Naive B cell (primary cell): ENCODE data around the gene GMIP. TPM values are rescaled to one million over a fixed set of nuclear protein-coding genes. Genes with fewer than 3 reads are reported as not detected.
"Not testable (repeated sequence)": the region's sequence is repeated elsewhere in the genome, so short reads cannot be mapped to it uniquely, and the experiment has no call there.

Experiments used
- ATAC-seq, 2 donors: fragments of 150-1000 bp; cut with Tn5 transposase; 2 replicates each; pipeline ENCODE4 v1.10.0; 2021; ENCODE audit warnings: low read depth in 2 of 2, mild to moderate bottlenecking in 2 of 2, moderate library complexity in 2 of 2
- DNase-seq: peaks from one replicate; pipeline ENCODE4 v3.0.0; 2022
- H3K27ac Mint-ChIP-seq, 6 donors: one replicate each; pipeline ENCODE4 v1.8.0; 2020 to 2022; ENCODE audit warnings: mild to moderate bottlenecking in 6 of 6, mixed read lengths in 6 of 6, moderate library complexity in 5 of 6, inconsistent platforms in 2 of 6
- H3K27me3 Mint-ChIP-seq, 3 donors: one replicate each; pipeline ENCODE4 v1.8.0; 2021 to 2022; ENCODE audit warnings: mixed read lengths in 3 of 3, mild to moderate bottlenecking in 1 of 3
- H3K36me3 Mint-ChIP-seq, 2 donors: one replicate each; pipeline ENCODE4 v1.8.0; 2020 to 2022; ENCODE audit warnings: mixed read lengths in 2 of 2, inconsistent platforms in 1 of 2, mild to moderate bottlenecking in 1 of 2
- H3K4me1 Mint-ChIP-seq, 3 donors: one replicate each; pipeline ENCODE4 v1.8.0; 2020 to 2022; ENCODE audit warnings: mixed read lengths in 3 of 3, inconsistent platforms in 1 of 3, mild to moderate bottlenecking in 1 of 3, moderate library complexity in 1 of 3
- H3K4me3 Mint-ChIP-seq, 8 donors: one replicate each; pipeline ENCODE4 v1.8.0; 2020 to 2022; ENCODE audit warnings: mild to moderate bottlenecking in 8 of 8, mixed read lengths in 8 of 8, moderate library complexity in 8 of 8, inconsistent platforms in 2 of 8
- H3K9me3 Mint-ChIP-seq, 7 donors: one replicate each; pipeline ENCODE4 v1.8.0; 2020 to 2022; ENCODE audit warnings: mixed read lengths in 7 of 7, mild to moderate bottlenecking in 5 of 7, inconsistent platforms in 2 of 7, moderate library complexity in 1 of 7
- polyA plus RNA-seq, 6 donors: library from polyadenylated mRNA; unstranded; fragments of 300-500 nt; fragmentation: Illumina TruSeq; gene quantifications; one replicate each; pipeline ENCODE4 v1.2.3, GENCODE V29; 2021; ENCODE audit warnings: low read depth in 6 of 6

GMIP gene, protein sequence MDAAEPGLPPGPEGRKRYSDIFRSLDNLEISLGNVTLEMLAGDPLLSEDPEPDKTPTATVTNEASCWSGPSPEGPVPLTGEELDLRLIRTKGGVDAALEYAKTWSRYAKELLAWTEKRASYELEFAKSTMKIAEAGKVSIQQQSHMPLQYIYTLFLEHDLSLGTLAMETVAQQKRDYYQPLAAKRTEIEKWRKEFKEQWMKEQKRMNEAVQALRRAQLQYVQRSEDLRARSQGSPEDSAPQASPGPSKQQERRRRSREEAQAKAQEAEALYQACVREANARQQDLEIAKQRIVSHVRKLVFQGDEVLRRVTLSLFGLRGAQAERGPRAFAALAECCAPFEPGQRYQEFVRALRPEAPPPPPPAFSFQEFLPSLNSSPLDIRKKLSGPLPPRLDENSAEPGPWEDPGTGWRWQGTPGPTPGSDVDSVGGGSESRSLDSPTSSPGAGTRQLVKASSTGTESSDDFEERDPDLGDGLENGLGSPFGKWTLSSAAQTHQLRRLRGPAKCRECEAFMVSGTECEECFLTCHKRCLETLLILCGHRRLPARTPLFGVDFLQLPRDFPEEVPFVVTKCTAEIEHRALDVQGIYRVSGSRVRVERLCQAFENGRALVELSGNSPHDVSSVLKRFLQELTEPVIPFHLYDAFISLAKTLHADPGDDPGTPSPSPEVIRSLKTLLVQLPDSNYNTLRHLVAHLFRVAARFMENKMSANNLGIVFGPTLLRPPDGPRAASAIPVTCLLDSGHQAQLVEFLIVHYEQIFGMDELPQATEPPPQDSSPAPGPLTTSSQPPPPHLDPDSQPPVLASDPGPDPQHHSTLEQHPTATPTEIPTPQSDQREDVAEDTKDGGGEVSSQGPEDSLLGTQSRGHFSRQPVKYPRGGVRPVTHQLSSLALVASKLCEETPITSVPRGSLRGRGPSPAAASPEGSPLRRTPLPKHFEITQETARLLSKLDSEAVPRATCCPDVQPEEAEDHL
- polyA plus RNA-seq = 10 to 100 TPM; 41.4 to 79.9 (median 49.1) TPM

DNA sequence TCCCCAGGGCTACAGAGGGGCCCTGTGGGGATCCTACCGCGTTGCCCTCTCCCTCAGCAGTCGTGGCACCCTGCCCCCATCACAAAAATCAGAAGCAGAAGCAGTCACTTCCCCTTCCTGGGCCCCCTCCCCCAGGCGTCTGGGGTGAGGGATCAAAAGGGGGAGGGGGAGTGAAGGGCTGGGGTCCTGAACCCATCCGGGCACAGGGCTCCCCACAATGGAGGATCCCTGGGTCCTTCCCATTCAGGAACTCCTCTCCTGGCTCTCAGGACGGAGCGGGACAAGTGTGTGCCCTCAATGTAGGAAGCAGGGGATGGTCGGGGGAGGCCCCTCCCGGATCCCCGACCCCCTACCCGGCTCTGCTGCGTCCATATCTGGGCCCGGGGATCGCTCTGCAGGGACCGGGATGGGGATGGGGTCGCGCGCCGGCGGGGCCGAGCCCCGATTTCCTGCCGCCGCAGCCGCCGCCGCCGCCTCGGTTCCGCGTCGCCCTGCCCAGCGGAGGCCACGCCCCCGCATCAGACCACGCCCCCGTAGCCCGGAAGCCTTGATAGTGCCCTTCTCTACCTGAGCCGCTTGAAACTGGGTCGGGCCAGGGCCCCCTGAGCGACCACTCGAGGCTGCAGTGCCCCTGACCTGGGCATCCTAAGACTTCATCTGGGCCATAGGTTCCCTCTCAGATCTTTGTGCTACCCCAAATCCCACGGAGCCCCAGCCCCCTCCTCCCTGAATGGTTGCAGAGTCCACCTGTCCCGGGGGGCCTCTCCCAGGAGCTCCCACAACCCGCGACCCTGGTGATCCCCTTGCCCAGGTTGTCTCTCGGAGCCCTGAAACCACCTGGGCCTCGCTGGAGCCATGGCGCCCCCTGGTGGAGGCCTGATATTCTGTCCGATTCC lies at the start of gene GMIP:
GMIP (minus strand) TSS at position 500 of the 896 bp plus-strand sequence; CDS start at position 372, 128 bp downstream.
- Mint-ChIP-seq H3K4me1 (peaks cover 17 to 37% (median 22%) of the 10 kb centered on the region in 3 donors), H3K9me3 (no peaks in the 10 kb centered on the region), H3K36me3 (peaks cover 0 to 16% of the 10 kb centered on the region in 2 donors), H3K4me3 (peak within 1 kb of the TSS; percentile 90 to 100 (median 100)), H3K27ac (peak within 1 kb of the TSS; percentile 94 to 100 (median 98)), H3K27me3 (no peaks in the 10 kb centered on the region)
- ATAC-seq (peak; percentile 88 to 89), DNase-seq (peak; percentile 88)

DNA sequence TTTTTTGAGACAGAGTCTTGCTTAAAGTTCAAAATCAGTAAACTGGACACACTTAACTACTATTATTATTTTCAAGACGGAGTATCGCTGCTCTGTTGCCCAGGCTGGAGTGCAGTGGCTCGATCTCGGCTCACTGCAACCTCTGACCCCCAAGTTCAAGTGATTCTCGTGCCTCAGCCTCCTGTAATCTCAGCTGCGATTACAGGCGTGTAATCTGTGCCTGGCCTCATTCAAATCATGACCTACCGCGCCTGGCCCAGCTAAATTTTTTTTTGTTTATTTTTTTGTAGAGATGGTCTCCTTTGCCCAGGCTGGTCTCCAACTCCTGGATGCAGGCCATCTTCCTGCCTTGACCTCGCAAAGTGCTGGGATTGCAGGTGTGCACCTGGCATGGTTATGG lies 48.2 kb upstream of the GMIP start:
- Mint-ChIP-seq H3K9me3 (peaks cover 0 to 3% (median 0%) of the 10 kb centered on the region in 7 donors), H3K4me1 (no peaks in the 10 kb centered on the region), H3K27me3 (no peaks in the 10 kb centered on the region), H3K36me3 (peaks cover 0 to 2% of the 10 kb centered on the region in 2 donors), H3K4me3 (peak overlapping the region in 1 of 8 donors; percentile 70), H3K27ac (no peak overlapping the region)
- DNase-seq = no peak
- no peak for ATAC-seq

DNA sequence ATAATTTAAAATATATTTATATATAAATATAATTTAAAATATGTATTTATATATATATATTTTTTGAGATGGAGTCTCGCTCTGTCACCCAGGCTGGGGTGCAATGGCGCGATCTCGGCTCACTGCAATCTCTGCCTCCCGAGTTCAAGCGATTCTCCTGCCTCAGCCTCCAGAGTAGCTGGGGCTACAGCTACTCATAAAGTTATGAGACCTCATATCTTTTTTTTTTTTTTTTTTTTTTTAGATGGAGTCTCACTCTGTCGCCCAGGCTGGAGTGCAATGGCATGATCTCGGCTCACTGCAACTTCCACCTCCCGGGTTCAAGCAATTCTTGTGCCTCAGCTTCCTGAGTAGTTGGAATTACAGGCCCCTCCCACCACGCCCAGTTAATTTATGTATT lies 45.6 kb upstream of the GMIP start:
- not testable (repeated sequence) for ATAC-seq, H3K36me3 Mint-ChIP-seq, H3K4me1 Mint-ChIP-seq, DNase-seq, H3K4me3 Mint-ChIP-seq, H3K27me3 Mint-ChIP-seq
- peaks cover 4 to 18% (median 8%) of the 10 kb centered on the region in 7 donors for H3K9me3 Mint-ChIP-seq
- peak overlapping the region in 1 of 6 donors; percentile 62 for H3K27ac Mint-ChIP-seq

DNA sequence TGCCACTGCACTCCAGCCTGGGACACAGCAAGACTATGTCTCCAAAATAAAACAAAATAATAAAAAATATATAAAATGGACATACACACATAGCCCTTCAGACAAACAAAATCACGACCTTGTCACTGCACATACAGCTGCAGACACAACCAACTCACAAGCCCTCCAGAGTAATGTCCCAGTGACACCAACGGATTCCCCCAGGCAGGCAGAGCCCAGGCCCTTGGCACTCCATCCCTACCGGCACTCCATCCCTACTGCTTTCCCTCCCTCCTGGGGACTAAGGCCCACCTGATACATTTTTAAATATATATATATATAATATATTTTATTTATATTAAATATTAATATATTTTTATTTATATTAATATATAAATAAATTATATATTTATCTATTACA lies 43.6 kb upstream of the GMIP start:
- Mint-ChIP-seq H3K4me3 (no peak overlapping the region), H3K36me3 (peaks cover 15 to 23% of the 10 kb centered on the region in 2 donors), H3K27ac (peak overlapping the region in 1 of 6 donors; percentile 50), H3K27me3 (no peaks in the 10 kb centered on the region), H3K4me1 (peaks cover 0 to 4% (median 0%) of the 10 kb centered on the region in 3 donors), H3K9me3 (peaks cover 6 to 33% (median 15%) of the 10 kb centered on the region in 7 donors)
- no peak for DNase-seq
- ATAC-seq = no peak

DNA sequence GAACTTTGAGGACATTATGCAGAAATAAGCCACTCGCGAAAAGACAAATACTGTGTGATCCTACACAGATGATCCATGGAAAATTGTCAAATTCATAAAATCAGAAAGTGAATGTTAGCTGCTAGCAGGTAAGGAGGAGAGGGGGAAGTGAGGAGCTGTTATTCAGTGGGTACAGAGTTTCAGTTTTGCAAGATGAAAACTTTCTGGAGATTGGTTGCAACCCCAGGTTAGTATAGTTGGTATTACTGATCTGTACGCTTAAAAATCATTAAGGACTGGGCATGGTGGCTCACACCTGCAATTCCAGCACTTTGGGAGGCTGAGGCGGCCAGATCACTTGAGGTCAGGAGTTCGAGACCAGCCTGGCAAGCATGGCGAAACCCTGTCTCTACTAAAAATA lies 43.1 kb upstream of the GMIP start:
- H3K27me3 Mint-ChIP-seq = no peaks in the 10 kb centered on the region
- DNase-seq (no peak), ATAC-seq (no peak)
- H3K36me3 Mint-ChIP-seq = peaks cover 15 to 23% of the 10 kb centered on the region in 2 donors
- no peak overlapping the region for H3K4me3 Mint-ChIP-seq
- H3K4me1 Mint-ChIP-seq = peaks cover 0 to 4% (median 0%) of the 10 kb centered on the region in 3 donors
- peak overlapping the region in 1 of 6 donors; percentile 50 for H3K27ac Mint-ChIP-seq
- peaks cover 6 to 33% (median 15%) of the 10 kb centered on the region in 7 donors for H3K9me3 Mint-ChIP-seq

DNA sequence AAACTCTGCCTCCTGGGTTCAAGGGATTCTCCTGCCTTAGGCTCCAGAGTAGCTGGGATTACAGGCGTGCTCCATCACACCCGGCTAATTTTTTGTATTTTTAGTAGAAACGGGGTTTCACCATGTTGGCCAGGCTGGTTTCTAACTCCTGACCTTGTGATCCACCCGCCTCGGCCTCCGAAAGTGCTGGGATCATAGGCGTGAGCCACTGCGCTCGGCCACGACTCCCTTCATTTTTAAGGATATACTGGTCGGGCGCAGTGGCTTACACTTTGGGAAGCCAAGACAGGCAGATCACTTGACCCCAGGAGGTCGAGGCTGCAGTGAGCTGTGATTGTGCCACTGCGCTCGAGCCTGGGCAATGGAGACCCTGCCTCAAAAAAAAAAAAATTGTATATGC lies 42.7 kb upstream of the GMIP start:
- peak overlapping the region in 1 of 6 donors; percentile 42 for H3K27ac Mint-ChIP-seq
- H3K36me3 Mint-ChIP-seq = peaks cover 19 to 27% of the 10 kb centered on the region in 2 donors
- ATAC-seq, H3K4me1 Mint-ChIP-seq, H3K27me3 Mint-ChIP-seq, DNase-seq: not testable (repeated sequence)
- H3K4me3 Mint-ChIP-seq = peak overlapping the region in 1 of 8 donors; percentile 40
- H3K9me3 Mint-ChIP-seq = peaks cover 6 to 38% (median 15%) of the 10 kb centered on the region in 7 donors

DNA sequence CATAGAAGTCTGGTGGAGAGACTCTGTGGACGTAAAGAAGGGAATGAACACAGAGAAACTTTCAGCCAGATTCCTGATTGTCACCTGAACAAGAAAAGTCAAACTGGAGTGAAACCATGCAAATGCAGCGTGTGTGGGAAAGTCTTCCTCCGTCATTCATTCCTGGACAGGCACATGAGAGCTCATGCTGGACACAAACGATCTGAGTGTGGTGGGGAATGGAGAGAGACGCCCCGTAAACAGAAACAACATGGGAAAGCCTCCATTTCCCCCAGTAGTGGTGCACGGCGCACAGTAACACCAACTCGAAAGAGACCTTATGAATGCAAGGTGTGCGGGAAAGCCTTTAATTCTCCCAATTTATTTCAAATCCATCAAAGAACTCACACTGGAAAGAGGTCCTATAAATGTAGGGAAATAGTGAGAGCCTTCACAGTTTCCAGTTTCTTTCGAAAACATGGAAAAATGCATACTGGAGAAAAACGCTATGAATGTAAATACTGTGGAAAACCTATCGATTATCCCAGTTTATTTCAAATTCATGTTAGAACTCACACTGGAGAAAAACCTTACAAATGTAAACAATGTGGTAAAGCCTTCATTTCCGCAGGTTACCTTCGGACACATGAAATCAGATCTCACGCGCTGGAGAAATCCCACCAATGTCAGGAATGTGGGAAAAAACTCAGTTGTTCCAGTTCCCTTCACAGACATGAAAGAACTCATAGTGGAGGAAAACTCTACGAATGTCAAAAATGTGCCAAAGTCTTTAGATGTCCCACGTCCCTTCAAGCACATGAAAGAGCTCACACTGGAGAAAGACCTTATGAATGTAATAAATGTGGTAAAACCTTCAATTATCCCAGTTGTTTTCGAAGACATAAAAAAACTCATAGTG lies 36.0 kb upstream of the GMIP start:
- H3K4me3 Mint-ChIP-seq = peak overlapping the region in 2 of 8 donors; percentile 9 to 44
- peaks cover 18 to 21% (median 19%) of the 10 kb centered on the region in 3 donors for H3K4me1 Mint-ChIP-seq
- DNase-seq (no peak), ATAC-seq (no peak)
- H3K36me3 Mint-ChIP-seq = peaks cover 46 to 62% of the 10 kb centered on the region in 2 donors
- peak overlapping the region in 2 of 6 donors; percentile 34 to 72 for H3K27ac Mint-ChIP-seq
- H3K27me3 Mint-ChIP-seq = no peaks in the 10 kb centered on the region
- peaks cover 3 to 61% (median 31%) of the 10 kb centered on the region in 7 donors for H3K9me3 Mint-ChIP-seq

DNA sequence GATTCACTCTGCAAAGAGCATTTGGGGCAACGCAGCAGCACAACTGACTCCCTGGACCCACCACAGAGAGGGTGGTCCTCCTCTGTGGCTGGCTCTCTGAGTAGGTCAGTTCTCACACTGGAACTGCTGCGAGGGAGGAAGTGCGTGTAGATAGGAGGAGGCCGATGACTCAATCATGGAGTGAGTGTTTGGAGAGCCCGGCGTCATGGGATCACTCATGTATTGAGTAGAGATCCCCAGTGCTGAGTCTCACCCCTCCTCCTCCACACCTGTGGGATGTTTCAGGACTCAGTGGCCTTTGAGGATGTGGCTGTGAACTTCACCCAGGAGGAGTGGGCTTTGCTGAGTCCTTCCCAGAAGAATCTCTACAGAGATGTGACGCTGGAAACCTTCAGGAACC lies 34.1 kb upstream of the GMIP start:
- H3K4me1 Mint-ChIP-seq = peaks cover 17 to 28% (median 23%) of the 10 kb centered on the region in 3 donors
- H3K27me3 Mint-ChIP-seq = no peaks in the 10 kb centered on the region
- no peak for DNase-seq
- H3K27ac Mint-ChIP-seq = peak overlapping the region in 1 of 6 donors; percentile 44
- H3K4me3 Mint-ChIP-seq = peak overlapping the region in 1 of 8 donors; percentile 77
- no peak for ATAC-seq
- H3K36me3 Mint-ChIP-seq = peaks cover 39 to 45% of the 10 kb centered on the region in 2 donors
- peaks cover 0 to 43% (median 20%) of the 10 kb centered on the region in 7 donors for H3K9me3 Mint-ChIP-seq

DNA sequence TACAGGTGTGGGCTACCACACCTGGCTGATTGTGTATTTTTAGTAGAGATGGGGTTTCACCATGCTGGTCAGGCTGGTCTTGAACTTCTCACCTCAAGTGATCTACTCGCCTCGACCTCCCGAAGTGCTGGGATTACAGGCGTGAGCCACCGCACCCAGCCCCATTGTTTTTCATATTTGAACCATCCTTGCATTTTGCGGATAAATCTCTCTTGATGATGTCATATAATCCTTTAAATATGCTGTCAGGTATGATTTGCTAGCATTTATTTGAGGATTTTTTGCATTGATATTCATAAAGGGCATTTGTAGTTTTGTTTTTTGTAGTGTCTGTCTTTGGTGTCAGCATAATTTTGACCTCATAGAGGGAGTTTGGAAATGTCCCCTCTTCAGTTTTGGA lies 30.9 kb upstream of the GMIP start:
- H3K4me1 Mint-ChIP-seq = peaks cover 24 to 56% (median 37%) of the 10 kb centered on the region in 3 donors

DNA sequence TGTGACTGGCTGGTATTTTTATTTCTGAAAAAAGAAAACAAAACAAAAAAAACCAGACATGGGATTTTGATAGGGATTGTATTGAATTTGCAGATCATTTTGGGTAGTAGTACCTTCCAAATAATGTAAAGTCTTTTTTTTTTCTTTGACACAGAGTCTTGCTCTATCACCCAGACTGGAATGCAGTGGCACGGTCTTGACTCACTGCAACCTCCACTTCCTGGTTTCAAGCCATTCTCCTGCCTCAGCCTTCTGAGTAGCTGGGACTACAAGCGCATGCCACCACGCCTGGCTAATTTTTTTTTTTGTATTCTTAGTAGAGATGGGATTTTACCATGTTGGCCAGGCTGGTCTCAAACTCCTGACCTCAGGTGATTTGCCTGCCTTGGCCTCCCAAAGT lies 29.4 kb upstream of the GMIP start:
- H3K9me3 Mint-ChIP-seq = peaks cover 0 to 10% (median 5%) of the 10 kb centered on the region in 7 donors
- ATAC-seq = no peak
- no peak overlapping the region for H3K4me3 Mint-ChIP-seq
- peaks cover 13 to 15% of the 10 kb centered on the region in 2 donors for H3K36me3 Mint-ChIP-seq
- DNase-seq = no peak
- H3K27ac Mint-ChIP-seq = no peak overlapping the region
- H3K27me3 Mint-ChIP-seq = no peaks in the 10 kb centered on the region
- peaks cover 26 to 65% (median 45%) of the 10 kb centered on the region in 3 donors for H3K4me1 Mint-ChIP-seq

More for the DNA sequence above, 30.9 kb upstream of the GMIP start:
- Mint-ChIP-seq H3K27me3 (no peaks in the 10 kb centered on the region), H3K9me3 (peaks cover 0 to 22% (median 12%) of the 10 kb centered on the region in 7 donors), H3K27ac (peak overlapping the region in 3 of 6 donors; percentile 47 to 69 (median 63)), H3K36me3 (peaks cover 24 to 28% of the 10 kb centered on the region in 2 donors), H3K4me3 (peak overlapping the region in 3 of 8 donors; percentile 18 to 32 (median 20))
- no peak for ATAC-seq
- DNase-seq = no peak

DNA sequence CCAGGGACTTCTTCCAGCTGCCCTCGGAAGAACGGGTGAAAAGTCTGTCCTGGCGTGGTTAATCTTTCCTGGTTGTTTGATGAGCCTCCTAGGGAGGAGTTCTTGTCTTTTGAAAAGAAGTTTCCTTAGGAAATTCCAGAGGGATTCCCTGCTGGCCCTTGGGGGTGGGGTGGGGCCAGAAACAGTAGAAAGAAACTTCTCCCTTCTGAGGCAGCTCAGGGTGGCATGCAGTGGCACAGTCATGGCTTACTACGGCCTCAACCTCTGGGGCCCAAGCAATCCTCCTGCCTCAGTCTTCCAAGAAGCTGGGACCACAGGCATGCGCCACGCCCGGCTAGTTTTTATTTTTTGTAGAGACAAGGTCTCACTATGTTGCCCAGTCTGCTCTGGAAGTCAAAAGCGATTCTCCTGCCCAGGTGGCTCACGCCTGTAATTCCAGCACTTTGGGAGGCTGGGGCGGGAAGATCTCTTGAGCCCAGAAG lies 26.7 kb upstream of the GMIP start:
- peak overlapping the region; percentile 32 to 96 (median 66) for H3K27ac Mint-ChIP-seq
- H3K4me3 Mint-ChIP-seq = peak overlapping the region; percentile 84 to 96 (median 92)
- peaks cover 10 to 64% (median 39%) of the 10 kb centered on the region in 3 donors for H3K4me1 Mint-ChIP-seq
- no peaks in the 10 kb centered on the region for H3K36me3 Mint-ChIP-seq
- no peaks in the 10 kb centered on the region for H3K9me3 Mint-ChIP-seq
- DNase-seq (no peak), ATAC-seq (no peak)
- H3K27me3 Mint-ChIP-seq = no peaks in the 10 kb centered on the region
